H9 (cell line): ENCODE measurements around the gene CSF1R. TPM values are rescaled to one million over a fixed set of nuclear protein-coding genes. Genes with fewer than 3 reads are reported as not detected.

Experiments
- DNase-seq: peaks from one replicate; pipeline ENCODE4 v3.0.0-alpha.2; 2017
- H2AFZ ChIP-seq: one replicate; pipeline ENCODE4 v1.6.1; 2013; ENCODE audit warnings: mild to moderate bottlenecking, low read length, control low read depth, moderate library complexity
- H2AK5ac ChIP-seq: 2 replicates; pipeline ENCODE4 v1.6.1; 2013; ENCODE audit warnings: low read length, control low read depth, mixed read lengths; ENCODE audit not compliant: insufficient read length
- H2BK120ac ChIP-seq: one replicate; pipeline ENCODE4 v1.6.1; 2013; ENCODE audit warnings: low read depth, mild to moderate bottlenecking, low read length, control low read depth, inconsistent platforms; ENCODE audit not compliant: poor library complexity, severe bottlenecking
- H2BK12ac ChIP-seq: 2 replicates; pipeline ENCODE4 v1.6.1; 2013; ENCODE audit warnings: low read length, control low read depth, mixed read lengths, low read depth; ENCODE audit not compliant: insufficient read length
- H2BK15ac ChIP-seq: 2 replicates; pipeline ENCODE4 v1.6.1; 2013; ENCODE audit warnings: low read depth, low read length, control low read depth
- H2BK20ac ChIP-seq: one replicate; pipeline ENCODE4 v1.6.1; 2013; ENCODE audit warnings: low read depth, mild to moderate bottlenecking, low read length, control low read depth, inconsistent platforms; ENCODE audit not compliant: poor library complexity, severe bottlenecking
- H2BK5ac ChIP-seq: 2 replicates; pipeline ENCODE4 v1.6.1; 2013; ENCODE audit warnings: low read length, control low read depth, mixed read lengths; ENCODE audit not compliant: insufficient read length
- H3K14ac ChIP-seq: 2 replicates; pipeline ENCODE4 v1.6.1; 2013; ENCODE audit warnings: low read length, control low read depth; ENCODE audit not compliant: insufficient read depth
- H3K18ac ChIP-seq: 2 replicates; pipeline ENCODE4 v1.6.1; 2013; ENCODE audit warnings: low read depth, mild to moderate bottlenecking, mixed read lengths, low read length, control low read depth; ENCODE audit not compliant: insufficient read length
- H3K23ac ChIP-seq: 2 replicates; pipeline ENCODE4 v1.6.1; 2013; ENCODE audit warnings: low read length, control low read depth, mixed read lengths, low read depth; ENCODE audit not compliant: insufficient read length
- H3K23me2 ChIP-seq: 2 replicates; pipeline ENCODE4 v1.6.1; 2013; ENCODE audit warnings: low read depth, mild to moderate bottlenecking, mixed read lengths, low read length, control low read depth; ENCODE audit not compliant: insufficient read length, poor library complexity, severe bottlenecking
- H3K27ac ChIP-seq: 2 replicates; pipeline ENCODE4 v1.5.1; 2013; ENCODE audit warnings: low read length, control low read depth, mixed read lengths, low read depth; ENCODE audit not compliant: insufficient read length
- H3K27me3 ChIP-seq: 2 replicates; pipeline ENCODE4 v1.6.1; 2013; ENCODE audit warnings: low read length, control low read depth, inconsistent platforms; ENCODE audit not compliant: insufficient read depth
- H3K4ac ChIP-seq: 2 replicates; pipeline ENCODE4 v1.6.1; 2013; ENCODE audit warnings: low read depth, mild to moderate bottlenecking, control low read depth, inconsistent platforms, low read length, moderate library complexity
- H3K4me1 ChIP-seq: 2 replicates; pipeline ENCODE4 v1.6.1; 2013; ENCODE audit warnings: low read length, control low read depth, inconsistent platforms; ENCODE audit not compliant: insufficient read depth
- H3K4me2 ChIP-seq: 2 replicates; pipeline ENCODE4 v1.6.1; 2013; ENCODE audit warnings: low read length, control low read depth, mixed read lengths; ENCODE audit not compliant: insufficient read length, insufficient read depth
- H3K56ac ChIP-seq: 2 replicates; pipeline ENCODE4 v1.6.1; 2013; ENCODE audit warnings: low read depth, mild to moderate bottlenecking, mixed read lengths, low read length, control low read depth; ENCODE audit not compliant: insufficient read length
- H3K79me1 ChIP-seq: 2 replicates; pipeline ENCODE4 v1.6.1; 2013; ENCODE audit warnings: low read depth, mild to moderate bottlenecking, moderate library complexity, low read length, control low read depth, inconsistent platforms; ENCODE audit not compliant: insufficient read depth, poor library complexity, severe bottlenecking
- H3K79me2 ChIP-seq: 2 replicates; pipeline ENCODE4 v1.6.1; 2013; ENCODE audit warnings: low read length, control low read depth, inconsistent platforms; ENCODE audit not compliant: insufficient read depth
- H3K9ac ChIP-seq: 2 replicates; pipeline ENCODE4 v1.6.1; 2013; ENCODE audit warnings: low read length, control low read depth, mixed read lengths; ENCODE audit not compliant: insufficient read length; ENCODE audit errors: extremely low read depth
- H3K9me3 ChIP-seq: one replicate; pipeline ENCODE4 v1.6.1; 2013; ENCODE audit warnings: low read depth, low read length, inconsistent platforms; ENCODE audit not compliant: control insufficient read depth
- H3T11ph ChIP-seq: one replicate; pipeline ENCODE4 v1.6.1; 2013; ENCODE audit warnings: mild to moderate bottlenecking, low read length, control low read depth, inconsistent platforms
- H4K20me1 ChIP-seq: one replicate; pipeline ENCODE4 v1.6.1; 2013; ENCODE audit not compliant: control insufficient read depth, insufficient read length, insufficient read depth
- H4K5ac ChIP-seq: 2 replicates; pipeline ENCODE4 v1.6.1; 2013; ENCODE audit warnings: low read depth, mild to moderate bottlenecking, mixed read lengths, low read length, control low read depth; ENCODE audit not compliant: insufficient read length
- H4K8ac ChIP-seq: replicated peaks from 2 replicates; pipeline ENCODE4 v1.6.1; 2013; ENCODE audit warnings: low read length, control low read depth, mixed read lengths, low read depth; ENCODE audit not compliant: insufficient read length
- H4K91ac ChIP-seq: 2 replicates; pipeline ENCODE4 v1.6.1; 2013; ENCODE audit warnings: low read depth, mild to moderate bottlenecking, moderate library complexity, mixed read lengths, low read length, control low read depth; ENCODE audit not compliant: insufficient read length
- H3K27ac Mint-ChIP-seq, 3 experiments: 2 replicates in 2 of 3; 3 replicates in 1 of 3; pipeline ENCODE4 v1.8.0; 2020 to 2021; ENCODE audit warnings: mixed read lengths in 3 of 3, mild to moderate bottlenecking in 1 of 3, moderate library complexity in 1 of 3
- H3K27me3 Mint-ChIP-seq: 2 replicates; pipeline ENCODE4 v1.8.0; 2021; ENCODE audit warnings: low read depth, mild to moderate bottlenecking, moderate library complexity, mixed read lengths
- H3K36me3 Mint-ChIP-seq, 3 experiments: 2 replicates in 2 of 3; 3 replicates in 1 of 3; pipeline ENCODE4 v1.8.0; 2020 to 2021; ENCODE audit warnings: low read depth in 3 of 3, mixed read lengths in 3 of 3; ENCODE audit not compliant: insufficient read depth in 1 of 3
- H3K4me1 Mint-ChIP-seq, 2 experiments: 2 replicates each; pipeline ENCODE4 v1.8.0; 2020; ENCODE audit warnings: mixed read lengths in 2 of 2
- H3K4me3 Mint-ChIP-seq, 2 experiments: 2 replicates in 1 of 2; 3 replicates in 1 of 2; pipeline ENCODE4 v1.8.0; 2020 to 2021; ENCODE audit warnings: mild to moderate bottlenecking in 2 of 2, mixed read lengths in 2 of 2, moderate library complexity in 1 of 2
- H3K9me3 Mint-ChIP-seq, 2 experiments: 2 replicates in 1 of 2; 3 replicates in 1 of 2; pipeline ENCODE4 v1.8.0; 2020; ENCODE audit warnings: mild to moderate bottlenecking in 2 of 2, mixed read lengths in 2 of 2, moderate library complexity in 1 of 2
- WGBS: extraction: QIAGEN DNeasy Blood & Tissue Kit; methylation state at CpG from one replicate; pipeline ENCODE4 v1.1.7; 2013; ENCODE audit warnings: missing lambda C conversion rate, low lambda C conversion rate, mixed read lengths; ENCODE audit not compliant: insufficient read length; ENCODE audit errors: extremely low coverage; 5-methylcytosine and 5-hydroxymethylcytosine counted together
- total RNA-seq: library from RNA; stranded (reverse); gene quantifications from 2 replicates; pipeline ENCODE4 v1.2.1, GENCODE V29; 2021
- TF ChIP-seq, protein P1 (sequence below): fragments of 200-600 bp; sonication (generic); conservative IDR thresholded peaks from 3 replicates; pipeline ENCODE4 v1.8.0; 2021; ENCODE audit warnings: antibody characterized with exemption, mild to moderate bottlenecking

CSF1R gene
- total RNA-seq, 1 experiment from 2014 or later: 0.13 TPM

DNA sequence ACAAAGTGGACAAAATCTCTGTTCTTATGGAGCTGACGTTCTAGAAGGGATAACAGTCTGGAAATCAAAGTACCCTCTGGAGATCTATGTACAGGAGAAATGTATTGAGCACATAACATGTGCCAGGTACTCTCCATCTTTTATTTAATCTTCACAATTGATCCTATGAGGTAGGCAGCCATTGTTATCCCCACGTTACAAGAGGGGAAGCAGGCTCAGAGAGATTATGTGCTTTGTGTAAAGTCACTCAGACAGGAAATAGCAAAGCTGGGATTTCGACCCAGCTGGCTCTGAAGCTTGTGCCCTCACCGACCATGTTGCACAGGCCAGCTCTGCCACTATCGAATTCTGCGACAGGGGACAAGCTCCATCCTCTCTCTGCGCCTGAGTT, 47.8 kb upstream of the CSF1R start:
- H3K36me3 Mint-ChIP-seq: no peaks in the 10 kb centered on the region; a peak in 1 of 7 replicates
- no peaks in the 10 kb centered on the region for H3K79me2 ChIP-seq
- H3K27me3 Mint-ChIP-seq: peaks cover 81% of the 10 kb centered on the region
- DNase-seq: no peak
- no peak overlapping the region; the same call in 1 of the 2 replicates for H3K14ac ChIP-seq
- no peak overlapping the region for H3K4me3 Mint-ChIP-seq
- H2BK15ac ChIP-seq: no peak overlapping the region
- no peak overlapping the region for H2BK120ac ChIP-seq
- H4K91ac ChIP-seq: no peak overlapping the region
- peaks cover 17% of the 10 kb centered on the region; the same call in 1 of the 2 replicates for H3K4me1 ChIP-seq
- no peak overlapping the region for H3T11ph ChIP-seq
- no CpG with 5 or more reads among the region's 7 CpGs for WGBS
- no peaks in the 10 kb centered on the region for H3K9me3 ChIP-seq
- TF ChIP-seq, protein P1, sequence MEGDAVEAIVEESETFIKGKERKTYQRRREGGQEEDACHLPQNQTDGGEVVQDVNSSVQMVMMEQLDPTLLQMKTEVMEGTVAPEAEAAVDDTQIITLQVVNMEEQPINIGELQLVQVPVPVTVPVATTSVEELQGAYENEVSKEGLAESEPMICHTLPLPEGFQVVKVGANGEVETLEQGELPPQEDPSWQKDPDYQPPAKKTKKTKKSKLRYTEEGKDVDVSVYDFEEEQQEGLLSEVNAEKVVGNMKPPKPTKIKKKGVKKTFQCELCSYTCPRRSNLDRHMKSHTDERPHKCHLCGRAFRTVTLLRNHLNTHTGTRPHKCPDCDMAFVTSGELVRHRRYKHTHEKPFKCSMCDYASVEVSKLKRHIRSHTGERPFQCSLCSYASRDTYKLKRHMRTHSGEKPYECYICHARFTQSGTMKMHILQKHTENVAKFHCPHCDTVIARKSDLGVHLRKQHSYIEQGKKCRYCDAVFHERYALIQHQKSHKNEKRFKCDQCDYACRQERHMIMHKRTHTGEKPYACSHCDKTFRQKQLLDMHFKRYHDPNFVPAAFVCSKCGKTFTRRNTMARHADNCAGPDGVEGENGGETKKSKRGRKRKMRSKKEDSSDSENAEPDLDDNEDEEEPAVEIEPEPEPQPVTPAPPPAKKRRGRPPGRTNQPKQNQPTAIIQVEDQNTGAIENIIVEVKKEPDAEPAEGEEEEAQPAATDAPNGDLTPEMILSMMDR: no peak
- no peak overlapping the region for H3K18ac ChIP-seq
- H2BK5ac ChIP-seq: no peak overlapping the region
- H2BK20ac ChIP-seq: no peak overlapping the region
- no peak overlapping the region for H4K8ac ChIP-seq
- no peak overlapping the region; a peak in 1 of 7 replicates for H3K27ac Mint-ChIP-seq
- H3K56ac ChIP-seq: no peak overlapping the region
- no peak overlapping the region for H3K23ac ChIP-seq
- no peak overlapping the region for H2BK12ac ChIP-seq
- no peak overlapping the region for H3K9ac ChIP-seq
- H3K23me2 ChIP-seq: no peaks in the 10 kb centered on the region
- no peaks in the 10 kb centered on the region for H3K27me3 ChIP-seq
- peaks cover 2% of the 10 kb centered on the region for H4K20me1 ChIP-seq
- H3K4me1 Mint-ChIP-seq: peaks cover 50 to 51% of the 10 kb centered on the region in 2 experiments
- H3K27ac ChIP-seq: no peak overlapping the region
- no peak overlapping the region for H3K4me2 ChIP-seq
- no peak overlapping the region for H2AFZ ChIP-seq
- no peak overlapping the region for H4K5ac ChIP-seq
- no peaks in the 10 kb centered on the region for H3K79me1 ChIP-seq
- no peak overlapping the region for H3K4ac ChIP-seq
- H3K9me3 Mint-ChIP-seq: no peaks in the 10 kb centered on the region
- H2AK5ac ChIP-seq: no peak overlapping the region
